Putamen (tissue), 1 donor: ENCODE measurements around the gene A4GNT.
A peak's percentile ranks its signal among the peaks of the same experiment; 100 is the strongest.
"Not testable (repeated sequence)": the region's sequence is repeated elsewhere in the genome, so short reads cannot be mapped to it uniquely, and the experiment has no call there.

Source experiments
- DNase-seq: peaks from one replicate; pipeline ENCODE4 v3.0.0-alpha.2; 2016; ENCODE audit warnings: low spot score

The A4GNT gene

GRCh38 chr3:138132239-138132638 lies at the start of gene A4GNT:
Gene A4GNT (minus strand): TSS chr3:138132390. CDS start chr3:138131256, 1,134 bp downstream.
- no peak for DNase-seq

- DNase-seq = peak; percentile 25
These were observed 48.3 kb upstream of the A4GNT start for GRCh38 chr3:138180375-138181029.

- peak; percentile 78 for DNase-seq
These were observed 42.4 kb upstream of the A4GNT start, which contains the start of gene DBR1 for GRCh38 chr3:138174421-138175131. Gene DBR1 (minus strand): TSS chr3:138174921. CDS start chr3:138174795, 126 bp downstream.

- no peak for DNase-seq
These were observed 41.7 kb upstream of the A4GNT start for GRCh38 chr3:138173769-138174420.

GRCh38 chr3:138172625-138173024 lies 40.4 kb upstream of the A4GNT start:
- DNase-seq = no peak

GRCh38 chr3:138165061-138165460 lies 32.9 kb upstream of the A4GNT start:
- DNase-seq = no peak

GRCh38 chr3:138157743-138158142 lies 25.6 kb upstream of the A4GNT start:
- no peak for DNase-seq

- DNase-seq = no peak
These were observed 22.3 kb upstream of the A4GNT start for GRCh38 chr3:138154534-138154933.

GRCh38 chr3:138148503-138148902 lies 16.3 kb upstream of the A4GNT start:
- no peak for DNase-seq

- not testable (repeated sequence) for DNase-seq
These were observed 10.0 kb upstream of the A4GNT start for GRCh38 chr3:138142181-138142580.

GRCh38 chr3:138140940-138141339 lies 8.8 kb upstream of the A4GNT start:
- DNase-seq = no peak

- no peak for DNase-seq
These were observed 7.5 kb upstream of the A4GNT start for GRCh38 chr3:138139691-138140090.

GRCh38 chr3:138137861-138138260 lies 5.7 kb upstream of the A4GNT start:
- DNase-seq = no peak

- no peak for DNase-seq
These were observed 4.0 kb upstream of the A4GNT start for GRCh38 chr3:138136201-138136600.

- DNase-seq = no peak
These were observed 3.6 kb upstream of the A4GNT start for GRCh38 chr3:138135833-138136194.

- DNase-seq = no peak
These were observed 3.1 kb upstream of the A4GNT start for GRCh38 chr3:138135146-138135832.

- DNase-seq = no peak
These were observed 4.4 kb downstream of the A4GNT start for GRCh38 chr3:138127636-138128365.

- DNase-seq = no peak
These were observed 6.5 kb downstream of the A4GNT start for GRCh38 chr3:138125548-138126221.

GRCh38 chr3:138124706-138125355 lies 7.4 kb downstream of the A4GNT start:
- DNase-seq = no peak

GRCh38 chr3:138124188-138124587 lies 8.0 kb downstream of the A4GNT start:
- no peak for DNase-seq

GRCh38 chr3:138119423-138119766 lies 12.8 kb downstream of the A4GNT start:
- no peak for DNase-seq
